ENCODE results near the gene SLC22A25.

Gene SLC22A25

DNA sequence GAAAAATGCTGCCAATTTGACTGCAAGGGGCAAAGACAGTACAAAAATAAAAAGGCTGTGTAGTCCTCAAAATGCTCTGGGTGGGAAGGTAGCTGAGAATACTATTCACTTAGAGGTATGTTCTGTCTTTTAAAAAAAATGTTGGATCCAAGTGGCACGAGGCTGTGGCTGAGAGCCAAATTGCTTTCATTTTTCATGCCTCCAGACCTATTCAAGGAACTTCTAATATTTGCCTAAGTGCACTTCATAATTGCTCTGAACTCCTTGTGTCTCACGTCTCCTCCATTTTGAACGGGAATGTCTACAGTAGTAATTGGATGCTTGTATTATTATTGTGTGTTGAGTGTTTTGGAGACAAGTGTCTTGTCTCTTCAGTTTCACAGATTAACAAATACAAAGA is 19.1 kb upstream of the SLC22A25 start:
- peaks cover 0 to 3% of the 10 kb centered on the region in 2 experiments for H3K27me3 ChIP-seq (ENCODE audit: control insufficient read depth in 1 of 2, insufficient read depth in 1 of 2, low read length in 2 of 2)
- H3K27ac ChIP-seq (ENCODE audit: low read length, poor library complexity, severe bottlenecking), result no peak overlapping the region
- no peaks in the 10 kb centered on the region for H3K79me1 ChIP-seq (replicated peaks; ENCODE audit: low read length, poor library complexity, severe bottlenecking)
- H4K91ac ChIP-seq (ENCODE audit: low read length), result no peak overlapping the region
- no peak overlapping the region for H3K14ac ChIP-seq (ENCODE audit: low read length in 2 of 2)
- no peak overlapping the region for H4K8ac ChIP-seq (ENCODE audit: low read length)
- H3K23ac ChIP-seq (ENCODE audit: low read length in 2 of 2), result no peak overlapping the region
- no peaks in the 10 kb centered on the region for H3K4me1 ChIP-seq (ENCODE audit: control insufficient read depth, insufficient read depth, low read depth, low read length)
- H3K36me3 ChIP-seq (ENCODE audit: control insufficient read depth in 1 of 2, insufficient read depth in 2 of 2, low read depth in 1 of 2, low read length in 2 of 2), result no peaks in the 10 kb centered on the region
- no peak overlapping the region for H2BK5ac ChIP-seq (ENCODE audit: low read depth, low read length, poor library complexity, severe bottlenecking)
- H2BK15ac ChIP-seq (ENCODE audit: low read depth, poor library complexity, severe bottlenecking), result no peak overlapping the region
- H3K9me3 ChIP-seq (ENCODE audit: control insufficient read depth, low read length), result peaks cover 3% of the 10 kb centered on the region
- no peak overlapping the region for H3K4ac ChIP-seq (ENCODE audit: low read depth in 1 of 2, low read length in 2 of 2)
- no peak overlapping the region for H2BK12ac ChIP-seq (ENCODE audit: low read length in 2 of 2)
- no peak for DNase-seq
- no peak overlapping the region for H2AK5ac ChIP-seq (ENCODE audit: low read length, severe bottlenecking)
- H3K4me3 ChIP-seq (ENCODE audit: insufficient read depth in 1 of 2, low read depth in 1 of 2, low read length in 2 of 2), result no peak overlapping the region
- H2AFZ ChIP-seq (ENCODE audit: low read depth, low read length), result no peak overlapping the region
- H2BK120ac ChIP-seq (ENCODE audit: low read depth, low read length), result no peak overlapping the region
- no peak overlapping the region for H3K18ac ChIP-seq (ENCODE audit: low read depth in 1 of 2, low read length in 2 of 2)
- no peak overlapping the region for H3K9ac ChIP-seq (ENCODE audit: low read length)
- 20% methylated on average over 1 of the region's 3 CpGs for WGBS
- H3K4me2 ChIP-seq (ENCODE audit: low read length, poor library complexity, severe bottlenecking), result no peak overlapping the region

- Histone ChIP-seq H3K36me3 (ENCODE audit: control insufficient read depth in 1 of 2, insufficient read depth in 2 of 2, low read depth in 1 of 2, low read length in 2 of 2) (no peaks in the 10 kb centered on the region), H3K79me1 (replicated peaks; ENCODE audit: low read length, poor library complexity, severe bottlenecking) (no peaks in the 10 kb centered on the region), H3K4me2 (ENCODE audit: low read length, poor library complexity, severe bottlenecking) (no peak overlapping the region), H3K18ac (ENCODE audit: low read depth in 1 of 2, low read length in 2 of 2) (no peak overlapping the region), H2BK120ac (ENCODE audit: low read depth, low read length) (no peak overlapping the region), H2BK12ac (ENCODE audit: low read length in 2 of 2) (no peak overlapping the region), H4K8ac (ENCODE audit: low read length) (no peak overlapping the region), H3K27me3 (ENCODE audit: control insufficient read depth in 1 of 2, insufficient read depth in 1 of 2, low read length in 2 of 2) (no peaks in the 10 kb centered on the region), H2BK15ac (ENCODE audit: low read depth, poor library complexity, severe bottlenecking) (no peak overlapping the region), H3K27ac (ENCODE audit: low read length, poor library complexity, severe bottlenecking) (no peak overlapping the region), H3K23ac (ENCODE audit: low read length in 2 of 2) (no peak overlapping the region), H2AFZ (ENCODE audit: low read depth, low read length) (no peak overlapping the region), H4K91ac (ENCODE audit: low read length) (no peak overlapping the region), H3K4me3 (ENCODE audit: insufficient read depth in 1 of 2, low read depth in 1 of 2, low read length in 2 of 2) (no peak overlapping the region), H3K4me1 (ENCODE audit: control insufficient read depth, insufficient read depth, low read depth, low read length) (no peaks in the 10 kb centered on the region), H3K14ac (ENCODE audit: low read length in 2 of 2) (no peak overlapping the region), H2BK5ac (ENCODE audit: low read depth, low read length, poor library complexity, severe bottlenecking) (no peak overlapping the region), H3K4ac (ENCODE audit: low read depth in 1 of 2, low read length in 2 of 2) (no peak overlapping the region), H2AK5ac (ENCODE audit: low read length, severe bottlenecking) (no peak overlapping the region), H3K9me3 (ENCODE audit: control insufficient read depth, low read length) (no peaks in the 10 kb centered on the region), H3K9ac (ENCODE audit: low read length) (no peak overlapping the region)
- DNase-seq, result no peak
- 80% methylated on average over 1 of the region's 2 CpGs for WGBS
Measured at GRCh38 chr11:63251312-63251711, 7.9 kb upstream of the SLC22A25 start.

GRCh38 chr11:63250162-63251050 is 7.0 kb upstream of the SLC22A25 start:
- no peaks in the 10 kb centered on the region for H3K36me3 ChIP-seq (ENCODE audit: control insufficient read depth in 1 of 2, insufficient read depth in 2 of 2, low read depth in 1 of 2, low read length in 2 of 2)
- no peak overlapping the region for H2AK5ac ChIP-seq (ENCODE audit: low read length, severe bottlenecking)
- H3K4ac ChIP-seq (ENCODE audit: low read depth in 1 of 2, low read length in 2 of 2), result no peak overlapping the region
- no peak overlapping the region for H3K4me3 ChIP-seq (ENCODE audit: insufficient read depth in 1 of 2, low read depth in 1 of 2, low read length in 2 of 2)
- WGBS, result 67% methylated on average over 5 of the region's 5 CpGs
- no peak overlapping the region for H2BK15ac ChIP-seq (ENCODE audit: low read depth, poor library complexity, severe bottlenecking)
- H2BK5ac ChIP-seq (ENCODE audit: low read depth, low read length, poor library complexity, severe bottlenecking), result no peak overlapping the region
- no peak overlapping the region for H3K9ac ChIP-seq (ENCODE audit: low read length)
- no peak for DNase-seq
- no peak overlapping the region for H3K18ac ChIP-seq (ENCODE audit: low read depth in 1 of 2, low read length in 2 of 2)
- H2BK120ac ChIP-seq (ENCODE audit: low read depth, low read length), result no peak overlapping the region
- no peak overlapping the region for H3K4me2 ChIP-seq (ENCODE audit: low read length, poor library complexity, severe bottlenecking)
- H3K27me3 ChIP-seq (ENCODE audit: control insufficient read depth in 1 of 2, insufficient read depth in 1 of 2, low read length in 2 of 2), result no peaks in the 10 kb centered on the region
- no peak overlapping the region for H3K14ac ChIP-seq (ENCODE audit: low read length in 2 of 2)
- no peaks in the 10 kb centered on the region for H3K4me1 ChIP-seq (ENCODE audit: control insufficient read depth, insufficient read depth, low read depth, low read length)
- H3K9me3 ChIP-seq (ENCODE audit: control insufficient read depth, low read length), result no peaks in the 10 kb centered on the region
- H4K91ac ChIP-seq (ENCODE audit: low read length), result no peak overlapping the region
- no peak overlapping the region for H3K27ac ChIP-seq (ENCODE audit: low read length, poor library complexity, severe bottlenecking)
- H3K79me1 ChIP-seq (replicated peaks; ENCODE audit: low read length, poor library complexity, severe bottlenecking), result no peaks in the 10 kb centered on the region
- H2AFZ ChIP-seq (ENCODE audit: low read depth, low read length), result no peak overlapping the region
- H4K8ac ChIP-seq (ENCODE audit: low read length), result no peak overlapping the region
- no peak overlapping the region for H3K23ac ChIP-seq (ENCODE audit: low read length in 2 of 2)
- H2BK12ac ChIP-seq (ENCODE audit: low read length in 2 of 2), result no peak overlapping the region

GRCh38 chr11:63248966-63249365 is 5.6 kb upstream of the SLC22A25 start:
- H3K14ac ChIP-seq (ENCODE audit: low read length in 2 of 2), result no peak overlapping the region
- H2BK15ac ChIP-seq (ENCODE audit: low read depth, poor library complexity, severe bottlenecking), result no peak overlapping the region
- H3K27me3 ChIP-seq (ENCODE audit: control insufficient read depth in 1 of 2, insufficient read depth in 1 of 2, low read length in 2 of 2), result no peaks in the 10 kb centered on the region
- H3K27ac ChIP-seq (ENCODE audit: low read length, poor library complexity, severe bottlenecking), result no peak overlapping the region
- H2BK5ac ChIP-seq (ENCODE audit: low read depth, low read length, poor library complexity, severe bottlenecking), result no peak overlapping the region
- H2AFZ ChIP-seq (ENCODE audit: low read depth, low read length), result no peak overlapping the region
- H3K9me3 ChIP-seq (ENCODE audit: control insufficient read depth, low read length), result no peaks in the 10 kb centered on the region
- H4K8ac ChIP-seq (ENCODE audit: low read length), result no peak overlapping the region
- H3K4me2 ChIP-seq (ENCODE audit: low read length, poor library complexity, severe bottlenecking), result no peak overlapping the region
- H3K4ac ChIP-seq (ENCODE audit: low read depth in 1 of 2, low read length in 2 of 2), result no peak overlapping the region
- H3K79me1 ChIP-seq (replicated peaks; ENCODE audit: low read length, poor library complexity, severe bottlenecking), result no peaks in the 10 kb centered on the region
- no peaks in the 10 kb centered on the region for H3K4me1 ChIP-seq (ENCODE audit: control insufficient read depth, insufficient read depth, low read depth, low read length)
- no peak overlapping the region for H2BK12ac ChIP-seq (ENCODE audit: low read length in 2 of 2)
- H3K4me3 ChIP-seq (ENCODE audit: insufficient read depth in 1 of 2, low read depth in 1 of 2, low read length in 2 of 2), result no peak overlapping the region
- no peak overlapping the region for H2AK5ac ChIP-seq (ENCODE audit: low read length, severe bottlenecking)
- no peak overlapping the region for H2BK120ac ChIP-seq (ENCODE audit: low read depth, low read length)
- no peak overlapping the region for H3K18ac ChIP-seq (ENCODE audit: low read depth in 1 of 2, low read length in 2 of 2)
- WGBS, result 93% methylated on average over 2 of the region's 3 CpGs
- no peak for DNase-seq
- H3K36me3 ChIP-seq (ENCODE audit: control insufficient read depth in 1 of 2, insufficient read depth in 2 of 2, low read depth in 1 of 2, low read length in 2 of 2), result no peaks in the 10 kb centered on the region
- no peak overlapping the region for H3K23ac ChIP-seq (ENCODE audit: low read length in 2 of 2)
- no peak overlapping the region for H4K91ac ChIP-seq (ENCODE audit: low read length)
- H3K9ac ChIP-seq (ENCODE audit: low read length), result no peak overlapping the region
